GM12874 (cell line): ENCODE data around the gene NRGN.

ENCODE experiments used
- TF ChIP-seq, protein P1 (sequence below): IDR thresholded peaks from 2 replicates; pipeline ENCODE4 v1.5.1; 2011; ENCODE audit warnings: low read depth, mild to moderate bottlenecking, control low read depth, low read length, moderate library complexity; ENCODE audit not compliant: insufficient read depth

NRGN gene

DNA sequence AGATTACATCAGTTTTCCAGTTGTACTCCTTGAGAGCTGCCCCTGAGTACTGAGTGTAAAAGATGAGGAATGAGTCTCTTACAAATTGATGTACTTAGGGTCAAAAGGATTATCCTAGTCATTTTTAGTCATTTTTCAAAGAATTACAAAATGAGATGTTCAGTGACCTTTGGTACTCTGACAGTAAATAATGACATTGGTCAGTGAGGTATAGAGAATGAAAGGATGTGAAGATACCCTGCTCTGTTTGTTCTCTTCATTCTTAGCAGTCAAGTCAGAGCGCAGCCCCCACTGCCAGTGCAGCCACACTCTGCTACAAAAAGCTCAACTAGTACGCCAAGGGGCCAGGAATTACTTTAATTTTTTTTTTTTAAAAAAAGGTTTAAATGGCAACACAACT is 26.4 kb downstream of the NRGN start:
- TF ChIP-seq, protein P1, sequence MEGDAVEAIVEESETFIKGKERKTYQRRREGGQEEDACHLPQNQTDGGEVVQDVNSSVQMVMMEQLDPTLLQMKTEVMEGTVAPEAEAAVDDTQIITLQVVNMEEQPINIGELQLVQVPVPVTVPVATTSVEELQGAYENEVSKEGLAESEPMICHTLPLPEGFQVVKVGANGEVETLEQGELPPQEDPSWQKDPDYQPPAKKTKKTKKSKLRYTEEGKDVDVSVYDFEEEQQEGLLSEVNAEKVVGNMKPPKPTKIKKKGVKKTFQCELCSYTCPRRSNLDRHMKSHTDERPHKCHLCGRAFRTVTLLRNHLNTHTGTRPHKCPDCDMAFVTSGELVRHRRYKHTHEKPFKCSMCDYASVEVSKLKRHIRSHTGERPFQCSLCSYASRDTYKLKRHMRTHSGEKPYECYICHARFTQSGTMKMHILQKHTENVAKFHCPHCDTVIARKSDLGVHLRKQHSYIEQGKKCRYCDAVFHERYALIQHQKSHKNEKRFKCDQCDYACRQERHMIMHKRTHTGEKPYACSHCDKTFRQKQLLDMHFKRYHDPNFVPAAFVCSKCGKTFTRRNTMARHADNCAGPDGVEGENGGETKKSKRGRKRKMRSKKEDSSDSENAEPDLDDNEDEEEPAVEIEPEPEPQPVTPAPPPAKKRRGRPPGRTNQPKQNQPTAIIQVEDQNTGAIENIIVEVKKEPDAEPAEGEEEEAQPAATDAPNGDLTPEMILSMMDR = no peak

DNA sequence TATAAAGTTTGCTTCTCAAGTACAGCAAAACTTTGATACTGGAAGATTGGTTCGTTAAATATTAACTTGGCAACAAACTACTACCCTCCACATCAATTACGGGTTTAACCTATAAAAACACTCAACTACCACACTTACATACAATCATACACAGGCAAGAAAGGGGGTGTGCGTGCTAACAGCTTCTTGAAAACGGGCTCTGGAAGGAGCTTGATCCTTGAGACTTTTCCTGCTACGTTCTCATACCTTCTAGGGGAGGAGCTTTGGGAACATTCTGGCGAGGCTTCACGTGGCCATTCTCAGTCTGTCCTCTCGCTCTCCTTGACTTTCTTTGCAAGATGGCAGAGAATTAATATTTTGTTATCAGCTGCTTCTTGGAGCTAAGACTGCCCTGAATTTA is 29.2 kb downstream of the NRGN start:
- TF ChIP-seq, protein P1 = no peak

DNA sequence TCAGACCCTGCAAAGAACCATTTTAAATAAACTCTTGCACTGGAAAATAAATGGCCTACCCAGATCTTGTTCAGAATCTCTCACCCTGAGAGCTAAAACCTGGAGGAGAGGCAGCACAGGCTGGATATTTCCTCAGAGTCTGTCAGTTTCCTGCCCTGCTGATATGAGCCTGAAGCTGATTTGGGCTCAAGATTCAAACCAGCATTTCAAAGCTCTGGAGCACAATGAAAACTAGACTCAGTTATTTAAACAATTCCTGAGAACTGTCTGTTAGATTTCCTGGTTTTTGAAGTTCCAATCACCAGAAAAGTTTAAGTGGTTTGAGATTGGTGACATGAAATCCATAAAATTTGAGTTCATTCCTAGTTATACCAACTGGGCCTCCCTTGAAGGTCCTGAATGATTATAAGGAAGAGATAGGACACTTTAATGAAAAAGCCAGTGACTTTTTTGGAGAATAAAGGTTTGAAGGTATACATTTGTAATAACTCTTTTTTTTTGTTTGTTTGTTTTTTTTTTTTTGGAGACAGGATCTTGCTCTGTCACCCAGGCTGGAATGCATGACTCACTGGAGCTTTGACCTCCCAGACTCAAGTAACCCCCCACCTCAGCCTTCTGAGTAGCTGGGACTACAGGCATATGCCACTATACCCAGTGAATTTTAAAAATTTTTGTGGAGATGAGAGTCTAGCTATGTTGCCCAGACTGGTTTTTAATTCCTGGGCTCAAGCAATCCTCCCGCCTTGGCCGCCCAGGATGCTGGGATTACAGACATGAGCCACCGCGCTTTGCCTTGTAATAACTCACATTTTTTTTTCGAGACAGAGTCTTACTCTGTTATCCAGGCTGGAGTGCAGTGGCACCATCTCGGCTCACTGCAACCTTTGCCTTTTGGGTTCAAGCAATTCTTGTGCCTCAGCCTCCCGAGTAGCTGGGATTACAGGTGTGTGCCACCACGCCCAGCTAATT is 30.3 kb downstream of the NRGN start:
- TF ChIP-seq, protein P1 = no peak

DNA sequence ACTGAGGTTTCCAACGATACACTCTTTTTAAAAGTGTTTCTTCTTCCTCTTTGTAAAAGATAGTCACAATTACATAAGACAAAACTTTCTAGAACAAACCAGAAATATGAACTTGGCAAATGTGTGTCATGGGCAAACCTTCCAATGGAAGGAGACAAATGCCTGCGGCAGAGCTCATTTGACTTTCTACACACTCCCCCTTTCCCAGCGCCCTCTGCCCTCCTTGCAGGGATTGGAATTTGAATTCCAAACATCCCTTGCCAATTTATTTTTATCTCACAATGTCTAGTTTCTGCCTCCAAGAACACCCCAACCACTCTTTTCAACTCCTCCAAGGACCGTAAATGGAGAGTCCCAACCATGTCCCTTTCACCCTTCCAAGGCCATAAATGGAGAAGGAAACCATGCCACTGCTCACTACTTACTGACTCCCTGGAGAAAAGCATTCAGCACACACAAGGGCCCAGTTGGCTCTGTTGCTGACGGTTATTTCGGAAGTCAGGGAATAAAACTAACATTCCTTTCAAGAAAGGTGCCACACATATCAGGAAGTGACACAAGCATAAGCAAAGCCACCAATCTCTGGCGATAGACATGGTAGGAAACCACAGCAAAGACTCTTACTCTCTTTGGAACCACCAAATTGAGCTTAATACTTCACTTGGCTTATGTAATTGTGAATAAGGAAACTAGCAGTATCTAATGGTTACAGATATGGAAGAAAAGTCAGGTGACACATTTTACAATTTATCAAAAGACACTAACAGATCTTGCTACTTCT is 37.3 kb downstream of the NRGN start:
- TF ChIP-seq, protein P1 = no peak

DNA sequence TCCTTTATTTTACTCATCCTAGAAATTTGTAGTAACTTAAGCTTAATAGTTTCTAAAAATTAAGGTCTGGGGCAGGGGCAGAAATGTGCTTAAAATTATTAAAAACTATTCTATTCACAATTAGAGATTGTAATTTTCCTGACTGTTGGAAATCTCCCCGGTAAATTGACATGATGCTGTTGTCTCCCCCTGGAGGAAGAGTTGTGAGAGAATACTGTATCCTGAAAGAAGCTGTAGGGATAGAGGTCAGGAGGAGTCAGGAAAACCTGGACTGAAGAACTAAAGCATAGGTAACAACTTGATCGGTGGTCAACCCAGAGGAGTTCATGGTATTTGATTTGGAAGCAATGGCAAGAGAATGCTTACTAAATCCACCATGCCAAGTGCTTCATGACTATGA is 38.5 kb downstream of the NRGN start:
- TF ChIP-seq, protein P1 = no peak

DNA sequence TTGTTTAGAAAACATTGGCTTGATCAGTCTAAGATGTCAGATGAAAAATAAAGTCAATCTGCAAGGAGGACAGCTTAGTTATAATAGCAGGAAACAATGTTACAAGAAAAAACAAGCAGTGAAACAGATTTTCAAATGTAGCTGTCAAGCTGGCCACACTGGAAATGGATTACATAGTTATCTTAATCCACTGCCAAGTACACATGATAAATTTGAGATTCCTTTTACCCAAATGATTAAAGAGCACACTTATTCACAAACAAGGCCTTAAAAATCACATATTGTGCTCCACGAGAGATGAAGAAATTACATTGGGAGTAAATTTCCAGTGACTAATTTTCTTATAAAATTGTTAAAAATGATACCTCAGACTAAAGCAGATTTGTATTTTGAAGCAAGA is 39.8 kb downstream of the NRGN start:
- TF ChIP-seq, protein P1 = no peak

DNA sequence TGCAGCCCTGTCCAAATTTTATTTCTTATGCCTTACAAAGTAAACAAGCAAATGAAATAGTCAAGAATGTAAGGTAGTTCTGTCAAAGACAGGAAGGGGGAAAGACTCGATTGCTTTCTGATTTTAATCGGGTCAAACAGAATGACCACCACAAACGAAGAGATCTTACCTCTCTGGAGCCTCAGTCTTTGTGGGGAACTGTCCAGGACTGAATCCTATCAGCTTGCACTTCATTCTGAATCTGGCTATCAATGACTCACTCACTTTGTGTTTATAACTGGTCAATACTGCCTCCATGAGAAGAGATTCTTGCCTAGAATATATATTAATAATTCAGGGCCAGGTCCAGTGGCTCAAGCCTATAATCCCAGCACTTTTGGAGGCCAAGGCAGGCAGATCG is 43.3 kb downstream of the NRGN start:
- TF ChIP-seq, protein P1 = no peak
